Measurements from ENCODE around the gene NOD1. TPM values are rescaled to one million over a fixed set of nuclear protein-coding genes. Genes with fewer than 3 reads are reported as not detected.
A peak's percentile ranks its signal among the peaks of the same experiment; 100 is the strongest.
"Not testable (repeated sequence)": the region's sequence is repeated elsewhere in the genome, so short reads cannot be mapped to it uniquely, and the experiment has no call there.

The NOD1 gene
- total RNA-seq, 3 donors from 2014 or later = 13.2 to 14.4 (median 13.2) TPM

- no peak overlapping the region for H3K4me3 ChIP-seq
- TF ChIP-seq CTCF (IDR thresholded peaks at IDR 0.05) = no peak
- H3K9me3 ChIP-seq = no peaks in the 10 kb centered on the region
- ATAC-seq = peak; percentile 53
- intact Hi-C loops (cut with DNase I, micrococcal nuclease) = no loop called here
- H3K36me3 ChIP-seq (ENCODE audit: low read depth) = no peaks in the 10 kb centered on the region
- H3K4me1 ChIP-seq (ENCODE audit: low read depth) = no peaks in the 10 kb centered on the region
- no peak for DNase-seq
Observed at GRCh38 chr7:30493228-30493627, 14.6 kb upstream of the NOD1 start.

GRCh38 chr7:30491417-30491816, 12.8 kb upstream of the NOD1 start:
- H3K4me1 ChIP-seq (ENCODE audit: low read depth) = no peaks in the 10 kb centered on the region
- DNase-seq (no peak), ATAC-seq (no peak)
- intact Hi-C loops (cut with DNase I, micrococcal nuclease) = no loop called here
- no peaks in the 10 kb centered on the region for H3K9me3 ChIP-seq
- no peak for TF ChIP-seq CTCF (IDR thresholded peaks at IDR 0.05)
- H3K36me3 ChIP-seq (ENCODE audit: low read depth) = no peaks in the 10 kb centered on the region
- H3K4me3 ChIP-seq = no peak overlapping the region

- no peak for DNase-seq
- no peak for TF ChIP-seq CTCF (IDR thresholded peaks at IDR 0.05)
- intact Hi-C loops (cut with DNase I, micrococcal nuclease) = no loop called here
Observed at GRCh38 chr7:30487371-30487770, 8.8 kb upstream of the NOD1 start.

GRCh38 chr7:30485667-30486066, 7.1 kb upstream of the NOD1 start:
- no peak for ATAC-seq
- DNase-seq = no peak
- H3K4me1 ChIP-seq (ENCODE audit: low read depth) = no peaks in the 10 kb centered on the region
- H3K4me3 ChIP-seq = no peak overlapping the region
- intact Hi-C loops (cut with DNase I, micrococcal nuclease) = no loop called here
- no peak for TF ChIP-seq CTCF (IDR thresholded peaks at IDR 0.05)
- H3K9me3 ChIP-seq = no peaks in the 10 kb centered on the region
- no peaks in the 10 kb centered on the region for H3K36me3 ChIP-seq (ENCODE audit: low read depth)

More at GRCh38 chr7:30487371-30487770, 8.8 kb upstream of the NOD1 start:
- no peaks in the 10 kb centered on the region for H3K9me3 ChIP-seq
- no peaks in the 10 kb centered on the region for H3K4me1 ChIP-seq (ENCODE audit: low read depth)
- ATAC-seq = no peak
- H3K4me3 ChIP-seq = no peak overlapping the region
- no peaks in the 10 kb centered on the region for H3K36me3 ChIP-seq (ENCODE audit: low read depth)

- ATAC-seq; intact Hi-C loops (cut with DNase I, micrococcal nuclease); H3K36me3 ChIP-seq (ENCODE audit: low read depth); H3K4me3 ChIP-seq; H3K9me3 ChIP-seq; DNase-seq: not testable (repeated sequence)
- H3K4me1 ChIP-seq (ENCODE audit: low read depth) = peaks cover 21% of the 10 kb centered on the region
Observed at GRCh38 chr7:30481416-30481815, 2.8 kb upstream of the NOD1 start.

GRCh38 chr7:30479202-30480120, 877 bp upstream of the NOD1 start:
- Histone ChIP-seq H3K4me1 (ENCODE audit: low read depth) (peaks cover 26% of the 10 kb centered on the region), H3K4me3 (no peak overlapping the region), H3K36me3 (ENCODE audit: low read depth) (no peaks in the 10 kb centered on the region), H3K9me3 (no peaks in the 10 kb centered on the region)
- peak; percentile 45 for ATAC-seq
- intact Hi-C loops (cut with DNase I, micrococcal nuclease) = no loop called here
- DNase-seq = peak in 2 of 3 donors; percentile 36 to 41
- no peak for TF ChIP-seq CTCF (IDR thresholded peaks at IDR 0.05)
